ENCODE results near the gene PSMB7. TPM values are rescaled to one million over a fixed set of nuclear protein-coding genes. Genes with fewer than 3 reads are reported as not detected.

The PSMB7 gene
- total RNA-seq, 1 donor from 2014 or later: 183 TPM

- Histone ChIP-seq H3K36me3 (ENCODE audit: insufficient read depth, low read length) (no peaks in the 10 kb centered on the region), H3K79me2 (ENCODE audit: insufficient read depth, low read length) (no peaks in the 10 kb centered on the region), H3K4me1 (ENCODE audit: insufficient read depth, low read length) (no peaks in the 10 kb centered on the region), H4K20me1 (ENCODE audit: insufficient read depth, low read length) (no peaks in the 10 kb centered on the region), H3K27ac (ENCODE audit: low read depth, low read length) (no peak overlapping the region), H3K9me3 (ENCODE audit: insufficient read depth, low read depth, low read length) (no peaks in the 10 kb centered on the region), H3K9ac (ENCODE audit: low read length) (no peak overlapping the region), H3K27me3 (ENCODE audit: insufficient read depth, low read length) (peaks cover 5% of the 10 kb centered on the region), H3K4me2 (ENCODE audit: low read length) (no peak overlapping the region), H2AFZ (ENCODE audit: low read depth, low read length) (no peak overlapping the region), H3K4me3 (ENCODE audit: insufficient read depth, low read depth, low read length) (no peak overlapping the region)
- Mint-ChIP-seq H3K4me3 (ENCODE audit: unreplicated experiment) (no peak overlapping the region), H3K9me3 (ENCODE audit: unreplicated experiment) (peaks cover 3% of the 10 kb centered on the region), H3K27me3 (ENCODE audit: low read depth, unreplicated experiment) (peaks cover 14% of the 10 kb centered on the region), H3K27ac (ENCODE audit: unreplicated experiment) (no peak overlapping the region), H3K36me3 (ENCODE audit: low read depth, unreplicated experiment) (peaks cover 2% of the 10 kb centered on the region), H3K4me1 (ENCODE audit: low read depth, unreplicated experiment) (peaks cover 3% of the 10 kb centered on the region)
- FAIRE-seq: no peak
- no peak for TF ChIP-seq EZH2 (IDR thresholded peaks at IDR 0.05; ENCODE audit: insufficient read depth, low read length)
- TF ChIP-seq CTCF (IDR thresholded peaks at IDR 0.05; ENCODE audit: insufficient read depth, low read depth, low read length): no peak
- no peak for DNase-seq (ENCODE audit: low read depth)
Measured at GRCh38 chr9:124439686-124440243, 24.5 kb upstream of the PSMB7 start.

DNA sequence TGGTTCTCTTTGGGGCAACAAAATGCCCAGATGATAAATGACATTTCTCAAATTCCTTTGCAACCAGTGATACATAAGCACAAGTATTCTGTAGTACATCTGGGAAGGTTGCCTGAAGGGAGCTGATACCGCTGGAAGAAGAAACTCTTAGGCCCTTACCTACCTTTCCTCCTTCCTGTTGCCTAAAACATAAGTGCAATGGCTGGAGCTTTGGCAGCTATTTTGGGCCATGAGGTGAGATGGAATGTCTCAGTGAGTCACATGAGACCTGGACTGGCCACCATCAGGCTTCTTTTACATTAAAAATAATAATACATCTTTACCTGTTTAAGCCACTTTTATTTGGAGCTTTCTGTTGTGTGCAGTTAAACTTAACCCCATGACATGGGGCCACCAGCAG, 23.8 kb upstream of the PSMB7 start:
- Mint-ChIP-seq H3K27me3 (ENCODE audit: low read depth, unreplicated experiment) (peaks cover 17% of the 10 kb centered on the region), H3K9me3 (ENCODE audit: unreplicated experiment) (peaks cover 3% of the 10 kb centered on the region), H3K27ac (ENCODE audit: unreplicated experiment) (no peak overlapping the region), H3K36me3 (ENCODE audit: low read depth, unreplicated experiment) (peaks cover 1% of the 10 kb centered on the region), H3K4me1 (ENCODE audit: low read depth, unreplicated experiment) (peaks cover 3% of the 10 kb centered on the region), H3K4me3 (ENCODE audit: unreplicated experiment) (no peak overlapping the region)
- Histone ChIP-seq H4K20me1 (ENCODE audit: insufficient read depth, low read length) (no peaks in the 10 kb centered on the region), H3K27ac (ENCODE audit: low read depth, low read length) (no peak overlapping the region), H3K4me1 (ENCODE audit: insufficient read depth, low read length) (no peaks in the 10 kb centered on the region), H3K9me3 (ENCODE audit: insufficient read depth, low read depth, low read length) (no peaks in the 10 kb centered on the region), H3K9ac (ENCODE audit: low read length) (no peak overlapping the region), H3K27me3 (ENCODE audit: insufficient read depth, low read length) (peaks cover 9% of the 10 kb centered on the region), H3K36me3 (ENCODE audit: insufficient read depth, low read length) (no peaks in the 10 kb centered on the region), H3K4me3 (ENCODE audit: insufficient read depth, low read depth, low read length) (no peak overlapping the region), H2AFZ (ENCODE audit: low read depth, low read length) (no peak overlapping the region), H3K4me2 (ENCODE audit: low read length) (no peak overlapping the region), H3K79me2 (ENCODE audit: insufficient read depth, low read length) (no peaks in the 10 kb centered on the region)
- no peak for TF ChIP-seq EZH2 (IDR thresholded peaks at IDR 0.05; ENCODE audit: insufficient read depth, low read length)
- no peak for TF ChIP-seq CTCF (IDR thresholded peaks at IDR 0.05; ENCODE audit: insufficient read depth, low read depth, low read length)
- DNase-seq (ENCODE audit: low read depth) (no peak), FAIRE-seq (no peak)

- DNase-seq (ENCODE audit: low read depth): no peak
- Mint-ChIP-seq H3K4me1 (ENCODE audit: low read depth, unreplicated experiment) (peaks cover 3% of the 10 kb centered on the region), H3K36me3 (ENCODE audit: low read depth, unreplicated experiment) (no peaks in the 10 kb centered on the region), H3K27me3 (ENCODE audit: low read depth, unreplicated experiment) (peaks cover 17% of the 10 kb centered on the region), H3K9me3 (ENCODE audit: unreplicated experiment) (peaks cover 3% of the 10 kb centered on the region), H3K27ac (ENCODE audit: unreplicated experiment) (no peak overlapping the region), H3K4me3 (ENCODE audit: unreplicated experiment) (no peak overlapping the region)
- Histone ChIP-seq H3K9ac (ENCODE audit: low read length) (no peak overlapping the region), H3K79me2 (ENCODE audit: insufficient read depth, low read length) (no peaks in the 10 kb centered on the region), H3K36me3 (ENCODE audit: insufficient read depth, low read length) (no peaks in the 10 kb centered on the region), H4K20me1 (ENCODE audit: insufficient read depth, low read length) (no peaks in the 10 kb centered on the region), H3K9me3 (ENCODE audit: insufficient read depth, low read depth, low read length) (no peaks in the 10 kb centered on the region), H3K4me3 (ENCODE audit: insufficient read depth, low read depth, low read length) (no peak overlapping the region), H2AFZ (ENCODE audit: low read depth, low read length) (no peak overlapping the region), H3K27me3 (ENCODE audit: insufficient read depth, low read length) (peaks cover 14% of the 10 kb centered on the region), H3K4me2 (ENCODE audit: low read length) (no peak overlapping the region), H3K27ac (ENCODE audit: low read depth, low read length) (no peak overlapping the region), H3K4me1 (ENCODE audit: insufficient read depth, low read length) (no peaks in the 10 kb centered on the region)
- TF ChIP-seq CTCF (IDR thresholded peaks at IDR 0.05; ENCODE audit: insufficient read depth, low read depth, low read length): no peak
- no peak for TF ChIP-seq EZH2 (IDR thresholded peaks at IDR 0.05; ENCODE audit: insufficient read depth, low read length)
- FAIRE-seq: no peak
Measured at GRCh38 chr9:124438091-124438490, 22.8 kb upstream of the PSMB7 start.
